Glutamatergic neuron (in vitro differentiated cells): ENCODE results near the gene PCDH9. TPM values are rescaled to one million over a fixed set of nuclear protein-coding genes. Genes with fewer than 3 reads are reported as not detected.
A peak's percentile ranks its signal among the peaks of the same experiment; 100 is the strongest.

Experiments used
- DNase-seq: peaks from one replicate; pipeline ENCODE4 v3.0.0; 2022
- H3K27ac Mint-ChIP-seq: one replicate; pipeline ENCODE4 v1.8.0; 2020; ENCODE audit warnings: mild to moderate bottlenecking, mixed read lengths, inconsistent platforms; ENCODE audit not compliant: unreplicated experiment
- H3K27me3 Mint-ChIP-seq: one replicate; pipeline ENCODE4 v1.8.0; 2020; ENCODE audit warnings: mild to moderate bottlenecking, moderate library complexity, mixed read lengths, inconsistent platforms; ENCODE audit not compliant: unreplicated experiment
- H3K36me3 Mint-ChIP-seq: one replicate; pipeline ENCODE4 v1.8.0; 2020; ENCODE audit warnings: mild to moderate bottlenecking, mixed read lengths, inconsistent platforms; ENCODE audit not compliant: unreplicated experiment
- H3K4me1 Mint-ChIP-seq: one replicate; pipeline ENCODE4 v1.8.0; 2020; ENCODE audit warnings: mild to moderate bottlenecking, low read depth, mixed read lengths, inconsistent platforms; ENCODE audit not compliant: unreplicated experiment
- H3K4me3 Mint-ChIP-seq: one replicate; pipeline ENCODE4 v1.8.0; 2020; ENCODE audit warnings: mild to moderate bottlenecking, mixed read lengths, inconsistent platforms; ENCODE audit not compliant: unreplicated experiment
- H3K9me3 Mint-ChIP-seq: one replicate; pipeline ENCODE4 v1.8.0; 2020; ENCODE audit warnings: mild to moderate bottlenecking, moderate library complexity, mixed read lengths, inconsistent platforms; ENCODE audit not compliant: unreplicated experiment
- total RNA-seq: library from RNA; stranded (reverse); fragmentation: NEBNext Ultra II Directional; extraction: Animal tissue kit (Norgen Biotek cat#: 25700); gene quantifications from one replicate; pipeline ENCODE4 v1.2.1, GENCODE V29; 2021; ENCODE audit not compliant: unreplicated experiment
- TF ChIP-seq, protein P1 (sequence below): fragments of 200-600 bp; sonication (generic); IDR thresholded peaks from one replicate; pipeline ENCODE4 v1.5.0; 2021; ENCODE audit not compliant: partially characterized antibody, unreplicated experiment

Gene PCDH9
- total RNA-seq, 1 donor from 2014 or later: 43.3 TPM

GRCh38 chr13:66977161-66977560 is 253.0 kb downstream of the PCDH9 start:
- no peak for DNase-seq
- TF ChIP-seq, protein P1, sequence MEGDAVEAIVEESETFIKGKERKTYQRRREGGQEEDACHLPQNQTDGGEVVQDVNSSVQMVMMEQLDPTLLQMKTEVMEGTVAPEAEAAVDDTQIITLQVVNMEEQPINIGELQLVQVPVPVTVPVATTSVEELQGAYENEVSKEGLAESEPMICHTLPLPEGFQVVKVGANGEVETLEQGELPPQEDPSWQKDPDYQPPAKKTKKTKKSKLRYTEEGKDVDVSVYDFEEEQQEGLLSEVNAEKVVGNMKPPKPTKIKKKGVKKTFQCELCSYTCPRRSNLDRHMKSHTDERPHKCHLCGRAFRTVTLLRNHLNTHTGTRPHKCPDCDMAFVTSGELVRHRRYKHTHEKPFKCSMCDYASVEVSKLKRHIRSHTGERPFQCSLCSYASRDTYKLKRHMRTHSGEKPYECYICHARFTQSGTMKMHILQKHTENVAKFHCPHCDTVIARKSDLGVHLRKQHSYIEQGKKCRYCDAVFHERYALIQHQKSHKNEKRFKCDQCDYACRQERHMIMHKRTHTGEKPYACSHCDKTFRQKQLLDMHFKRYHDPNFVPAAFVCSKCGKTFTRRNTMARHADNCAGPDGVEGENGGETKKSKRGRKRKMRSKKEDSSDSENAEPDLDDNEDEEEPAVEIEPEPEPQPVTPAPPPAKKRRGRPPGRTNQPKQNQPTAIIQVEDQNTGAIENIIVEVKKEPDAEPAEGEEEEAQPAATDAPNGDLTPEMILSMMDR: no peak
- no peaks in the 10 kb centered on the region for H3K36me3 Mint-ChIP-seq
- peak overlapping the region; percentile 79 for H3K27ac Mint-ChIP-seq
- peaks cover 5% of the 10 kb centered on the region for H3K27me3 Mint-ChIP-seq
- peaks cover 6% of the 10 kb centered on the region for H3K9me3 Mint-ChIP-seq
- H3K4me1 Mint-ChIP-seq: peaks cover 17% of the 10 kb centered on the region
- H3K4me3 Mint-ChIP-seq: no peak overlapping the region

DNA sequence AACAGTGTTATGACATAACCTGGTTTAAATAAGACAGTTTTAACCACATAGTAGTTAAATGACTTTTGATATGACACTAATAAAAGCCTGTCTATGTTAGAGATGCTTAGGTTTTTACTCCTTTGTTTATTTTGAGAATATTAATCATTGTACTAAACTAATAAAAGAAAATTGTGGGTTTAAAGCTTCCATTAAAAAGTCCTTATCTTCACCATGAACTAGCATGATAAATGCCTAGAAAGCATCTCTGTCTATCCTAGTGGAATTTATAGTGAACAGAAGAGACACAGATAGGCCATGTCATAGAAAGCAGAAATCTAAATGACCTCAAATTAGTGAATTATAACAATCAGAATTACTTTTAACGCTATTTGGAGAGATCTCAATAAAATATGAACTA is 255.2 kb downstream of the PCDH9 start:
- no peak overlapping the region for H3K4me3 Mint-ChIP-seq
- H3K36me3 Mint-ChIP-seq: no peaks in the 10 kb centered on the region
- TF ChIP-seq, protein P1: no peak
- DNase-seq: no peak
- peaks cover 14% of the 10 kb centered on the region for H3K4me1 Mint-ChIP-seq
- peaks cover 6% of the 10 kb centered on the region for H3K9me3 Mint-ChIP-seq
- H3K27ac Mint-ChIP-seq: no peak overlapping the region
- peaks cover 5% of the 10 kb centered on the region for H3K27me3 Mint-ChIP-seq

- Mint-ChIP-seq H3K9me3 (peaks cover 6% of the 10 kb centered on the region), H3K27ac (no peak overlapping the region)
- TF ChIP-seq, protein P1: no peak
Observed at GRCh38 chr13:66974174-66974573, 256.0 kb downstream of the PCDH9 start.

GRCh38 chr13:66972659-66973058 is 257.5 kb downstream of the PCDH9 start:
- DNase-seq: no peak
- TF ChIP-seq, protein P1: no peak
- Mint-ChIP-seq H3K4me1 (peaks cover 9% of the 10 kb centered on the region), H3K36me3 (no peaks in the 10 kb centered on the region), H3K27me3 (peaks cover 3% of the 10 kb centered on the region), H3K4me3 (no peak overlapping the region), H3K9me3 (peaks cover 6% of the 10 kb centered on the region), H3K27ac (no peak overlapping the region)

More at GRCh38 chr13:66974174-66974573, 256.0 kb downstream of the PCDH9 start:
- Mint-ChIP-seq H3K27me3 (peaks cover 3% of the 10 kb centered on the region), H3K36me3 (no peaks in the 10 kb centered on the region), H3K4me1 (peaks cover 11% of the 10 kb centered on the region), H3K4me3 (no peak overlapping the region)
- DNase-seq: no peak

DNA sequence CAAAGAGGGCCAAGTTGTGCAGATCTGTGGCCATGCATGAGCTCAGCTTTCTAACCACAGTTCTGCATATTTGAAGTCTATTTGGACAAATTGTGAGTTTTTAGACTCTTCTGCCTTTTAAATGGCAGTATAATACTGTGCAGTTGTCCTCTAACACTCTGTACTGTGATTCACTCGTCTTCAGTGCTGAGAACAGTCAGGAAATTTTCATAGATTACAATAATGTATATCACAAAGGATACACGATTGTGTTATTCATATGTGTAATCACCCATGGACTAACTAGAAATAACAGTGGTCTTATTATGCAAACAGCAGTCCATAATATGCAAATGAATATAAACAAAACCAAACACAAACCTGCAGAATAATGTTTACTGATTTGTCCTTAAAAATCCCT is 259.1 kb downstream of the PCDH9 start:
- TF ChIP-seq, protein P1: no peak
- no peak for DNase-seq
- H3K4me3 Mint-ChIP-seq: no peak overlapping the region
- no peaks in the 10 kb centered on the region for H3K36me3 Mint-ChIP-seq
- H3K27me3 Mint-ChIP-seq: no peaks in the 10 kb centered on the region
- H3K27ac Mint-ChIP-seq: no peak overlapping the region
- peaks cover 6% of the 10 kb centered on the region for H3K4me1 Mint-ChIP-seq
- H3K9me3 Mint-ChIP-seq: no peaks in the 10 kb centered on the region
